GM18526 (cell line): ENCODE data around the gene CREG2.

ENCODE experiments used
- POLR2A ChIP-seq: IDR thresholded peaks from 3 replicates; pipeline ENCODE4 v1.6.1; 2011; ENCODE audit not compliant: insufficient read length; ENCODE audit errors: extremely low read depth

The CREG2 gene

GRCh38 chr2:101362777-101363176 is 24.5 kb downstream of the CREG2 start:
- TF ChIP-seq POLR2A, result no peak

GRCh38 chr2:101362316-101362715 is 25.0 kb downstream of the CREG2 start:
- no peak for TF ChIP-seq POLR2A

GRCh38 chr2:101361522-101361921 is 25.8 kb downstream of the CREG2 start:
- TF ChIP-seq POLR2A, result no peak

GRCh38 chr2:101361121-101361520 is 26.2 kb downstream of the CREG2 start:
- TF ChIP-seq POLR2A, result no peak

- no peak for TF ChIP-seq POLR2A
Measured at GRCh38 chr2:101360232-101360631, 27.1 kb downstream of the CREG2 start.

- TF ChIP-seq POLR2A, result no peak
Measured at GRCh38 chr2:101359410-101359954, 27.8 kb downstream of the CREG2 start.

- no peak for TF ChIP-seq POLR2A
Measured at GRCh38 chr2:101357376-101357775, 29.9 kb downstream of the CREG2 start.

GRCh38 chr2:101356521-101356920 is 30.8 kb downstream of the CREG2 start:
- no peak for TF ChIP-seq POLR2A

- no peak for TF ChIP-seq POLR2A
Measured at GRCh38 chr2:101356055-101356454, 31.2 kb downstream of the CREG2 start.

- no peak for TF ChIP-seq POLR2A
Measured at GRCh38 chr2:101355401-101356054, 31.8 kb downstream of the CREG2 start.

GRCh38 chr2:101354420-101355311 is 32.6 kb downstream of the CREG2 start:
- TF ChIP-seq POLR2A, result no peak

- no peak for TF ChIP-seq POLR2A
Measured at GRCh38 chr2:101351207-101351606, 36.1 kb downstream of the CREG2 start.

GRCh38 chr2:101349893-101350662 is 37.2 kb downstream of the CREG2 start:
- no peak for TF ChIP-seq POLR2A

GRCh38 chr2:101348883-101349282 is 38.4 kb downstream of the CREG2 start:
- no peak for TF ChIP-seq POLR2A

- TF ChIP-seq POLR2A, result no peak
Measured at GRCh38 chr2:101346909-101347308, 40.4 kb downstream of the CREG2 start.
